ENCODE results near the gene GRIK2. TPM values are rescaled to one million over a fixed set of nuclear protein-coding genes. Genes with fewer than 3 reads are reported as not detected.

GRIK2 gene
- total and polyA plus RNA-seq, 2 donors (not counting 3 experiments of a cell fraction or from before 2014, with no cell fraction given): not detected

DNA sequence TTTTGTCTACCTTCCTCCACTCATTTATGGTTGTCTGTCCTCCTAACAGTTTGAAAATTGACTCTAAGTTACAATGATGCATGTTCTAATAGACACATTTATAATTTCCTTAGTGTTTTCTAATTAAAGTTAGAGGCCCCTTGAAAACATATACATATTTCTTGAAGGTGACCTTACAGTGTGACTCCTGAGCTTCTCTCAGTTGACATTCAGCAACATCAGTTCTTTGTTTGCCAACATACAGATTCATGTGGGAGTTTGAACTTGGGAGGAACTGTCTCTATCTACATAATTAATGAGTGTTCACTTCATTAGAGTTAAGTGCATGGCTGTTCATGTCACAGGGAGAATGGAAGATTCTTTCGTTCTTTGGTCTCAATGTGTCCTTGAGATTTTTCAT, 658.2 kb downstream of the GRIK2 start:
- FAIRE-seq: no peak

More for the DNA sequence above, 658.2 kb downstream of the GRIK2 start:
- Histone ChIP-seq H3K36me3 (ENCODE audit: control insufficient read depth in 2 of 2, extremely low read depth in 1 of 2, insufficient read depth in 2 of 2, low read length in 2 of 2) (no peaks in the 10 kb centered on the region), H3K4me2 (ENCODE audit: insufficient read depth, low read length) (no peak overlapping the region), H3K4me1 (ENCODE audit: control insufficient read depth, extremely low read depth, insufficient read depth, low read length) (no peaks in the 10 kb centered on the region), H3K4me3 (replicated peaks in 1 of 3; ENCODE audit: insufficient read depth in 1 of 3, low read depth in 1 of 3, low read length in 3 of 3) (no peak overlapping the region), H4K20me1 (replicated peaks; ENCODE audit: control insufficient read depth, extremely low read depth, insufficient read depth, low read length) (no peaks in the 10 kb centered on the region), H3K27ac (ENCODE audit: insufficient read depth, low read depth, low read length) (no peak overlapping the region), H3K9me3 (replicated peaks; ENCODE audit: control insufficient read depth, insufficient read depth, low read length) (no peaks in the 10 kb centered on the region), H2AFZ (ENCODE audit: low read depth, low read length) (no peak overlapping the region), H3K9ac (replicated peaks; ENCODE audit: extremely low read depth, insufficient read depth, low read length) (no peak overlapping the region), H3K79me2 (ENCODE audit: control insufficient read depth, insufficient read depth, low read length) (no peaks in the 10 kb centered on the region), H3K27me3 (ENCODE audit: control insufficient read depth in 2 of 2, insufficient read depth in 2 of 2, low read length in 2 of 2) (no peaks in the 10 kb centered on the region), H3K9me1 (replicated peaks; ENCODE audit: control insufficient read depth, extremely low read depth, insufficient read depth, low read length) (no peaks in the 10 kb centered on the region)
- DNase-seq (ENCODE audit: low read depth, low spot score): no peak
- TF ChIP-seq FOS (IDR thresholded peaks at IDR 0.05; ENCODE audit: borderline replicate concordance, insufficient read depth, low read length) (no peak), POLR2AphosphoS5 (IDR thresholded peaks at IDR 0.05; ENCODE audit: insufficient read depth, low read depth, low read length) (no peak), POLR2A (IDR thresholded peaks at IDR 0.05; ENCODE audit: low read depth, low read length) (no peak), GATA2 (IDR thresholded peaks at IDR 0.05; ENCODE audit: insufficient read depth, insufficient read length, low read depth, low read length) (no peak), JUN (IDR thresholded peaks at IDR 0.05; ENCODE audit: borderline replicate concordance, insufficient read depth, insufficient read length, low read depth) (no peak), MYC (IDR thresholded peaks at IDR 0.05; ENCODE audit: low read depth, low read length) (no peak), EZH2 (IDR thresholded peaks at IDR 0.05; ENCODE audit: borderline replicate concordance, low read depth, low read length, severe bottlenecking) (no peak)
- TF ChIP-seq, protein P1, sequence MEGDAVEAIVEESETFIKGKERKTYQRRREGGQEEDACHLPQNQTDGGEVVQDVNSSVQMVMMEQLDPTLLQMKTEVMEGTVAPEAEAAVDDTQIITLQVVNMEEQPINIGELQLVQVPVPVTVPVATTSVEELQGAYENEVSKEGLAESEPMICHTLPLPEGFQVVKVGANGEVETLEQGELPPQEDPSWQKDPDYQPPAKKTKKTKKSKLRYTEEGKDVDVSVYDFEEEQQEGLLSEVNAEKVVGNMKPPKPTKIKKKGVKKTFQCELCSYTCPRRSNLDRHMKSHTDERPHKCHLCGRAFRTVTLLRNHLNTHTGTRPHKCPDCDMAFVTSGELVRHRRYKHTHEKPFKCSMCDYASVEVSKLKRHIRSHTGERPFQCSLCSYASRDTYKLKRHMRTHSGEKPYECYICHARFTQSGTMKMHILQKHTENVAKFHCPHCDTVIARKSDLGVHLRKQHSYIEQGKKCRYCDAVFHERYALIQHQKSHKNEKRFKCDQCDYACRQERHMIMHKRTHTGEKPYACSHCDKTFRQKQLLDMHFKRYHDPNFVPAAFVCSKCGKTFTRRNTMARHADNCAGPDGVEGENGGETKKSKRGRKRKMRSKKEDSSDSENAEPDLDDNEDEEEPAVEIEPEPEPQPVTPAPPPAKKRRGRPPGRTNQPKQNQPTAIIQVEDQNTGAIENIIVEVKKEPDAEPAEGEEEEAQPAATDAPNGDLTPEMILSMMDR (IDR thresholded peaks at IDR 0.05; ENCODE audit: extremely low read depth in 1 of 2, insufficient read depth in 1 of 2, low read depth in 1 of 2, low read length in 2 of 2): no peak
- TF ChIP-seq, protein P2, sequence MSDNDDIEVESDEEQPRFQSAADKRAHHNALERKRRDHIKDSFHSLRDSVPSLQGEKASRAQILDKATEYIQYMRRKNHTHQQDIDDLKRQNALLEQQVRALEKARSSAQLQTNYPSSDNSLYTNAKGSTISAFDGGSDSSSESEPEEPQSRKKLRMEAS (IDR thresholded peaks at IDR 0.05; ENCODE audit: insufficient read depth, insufficient read length): no peak
- dilution Hi-C loops (cut with MboI; ENCODE audit: extremely low pct_ligation_motif_present, low sequenced_read_pairs): no loop called here
- BruUV-seq (replicated peaks): no TSS peak
- ChIA-PET POLR2A (no interaction called here), CTCF (no interaction called here)
- intact Hi-C loops (cut with micrococcal nuclease): no loop called here

Data from endothelial cell of umbilical vein (primary cell).